Smooth muscle cell (in vitro differentiated cells): ENCODE results near the gene ALLC. TPM values are rescaled to one million over a fixed set of nuclear protein-coding genes. Genes with fewer than 3 reads are reported as not detected.

Experiments
- DNase-seq: peaks from one replicate; lab custom pipeline; 2025; ENCODE audit not compliant: unreplicated experiment; lab: John Stamatoyannopoulos, UW
- H2AFZ ChIP-seq: fragments of 200-600 bp; sonication (generic); 2 replicates; pipeline ENCODE4 v1.6.0; 2016; ENCODE audit warnings: antibody characterized with exemption, low read depth, mild to moderate bottlenecking
- H3F3A ChIP-seq: fragments of 200-600 bp; sonication (generic); 2 replicates; pipeline ENCODE4 v1.6.0; 2017; ENCODE audit warnings: antibody characterized with exemption, low read depth
- H3K27ac ChIP-seq: fragments of 200-600 bp; sonication (generic); 2 replicates; pipeline ENCODE4 v1.5.1; 2016; ENCODE audit warnings: low read depth, mild to moderate bottlenecking
- H3K27me3 ChIP-seq: fragments of 200-600 bp; sonication (generic); 2 replicates; pipeline ENCODE4 v1.6.1; 2016; ENCODE audit warnings: low read depth, mild to moderate bottlenecking
- H3K36me3 ChIP-seq: fragments of 200-600 bp; sonication (generic); 2 replicates; pipeline ENCODE4 v1.5.1; 2016; ENCODE audit warnings: low read depth
- H3K4me1 ChIP-seq: fragments of 200-600 bp; sonication (generic); 2 replicates; pipeline ENCODE4 v1.5.1; 2016; ENCODE audit warnings: low read depth
- H3K4me2 ChIP-seq: fragments of 200-600 bp; sonication (generic); 2 replicates; pipeline ENCODE4 v1.6.0; 2016; ENCODE audit warnings: mild to moderate bottlenecking
- H3K4me3 ChIP-seq: fragments of 200-600 bp; sonication (generic); 2 replicates; pipeline ENCODE4 v1.5.1; 2016; ENCODE audit warnings: mild to moderate bottlenecking
- H3K79me2 ChIP-seq: fragments of 200-600 bp; sonication (generic); 2 replicates; pipeline ENCODE4 v1.6.0; 2016; ENCODE audit warnings: low read depth, mild to moderate bottlenecking
- H3K9ac ChIP-seq: fragments of 200-600 bp; sonication (generic); 2 replicates; pipeline ENCODE4 v1.6.0; 2016; ENCODE audit warnings: low read depth
- H3K9me3 ChIP-seq: fragments of 200-600 bp; sonication (generic); replicated peaks from 2 replicates; pipeline ENCODE4 v1.5.1; 2016; ENCODE audit warnings: low read depth
- H4K20me1 ChIP-seq: fragments of 200-600 bp; sonication (generic); 2 replicates; pipeline ENCODE4 v1.6.0; 2016; ENCODE audit warnings: low read depth
- CTCF ChIP-seq: fragments of 200-600 bp; sonication (generic); IDR thresholded peaks from 2 replicates; pipeline ENCODE4 v1.5.1; 2017; ENCODE audit warnings: borderline replicate concordance, mild to moderate bottlenecking, antibody characterized with exemption; ENCODE audit not compliant: insufficient read depth, poor library complexity, severe bottlenecking
- WGBS: methylation state at CpG from one replicate; pipeline ENCODE4 v1.1.7; 2016; ENCODE audit warnings: low lambda C conversion rate; 5-methylcytosine and 5-hydroxymethylcytosine counted together
- polyA plus RNA-seq: library from polyadenylated mRNA; unstranded; fragments of >200 nt; fragmentation: Nextera tagmentation; extraction: Ambion mirVana; gene quantifications from 2 replicates; pipeline ENCODE4 v1.2.1, GENCODE V29; 2016
- total RNA-seq: library from RNA; depleted of rRNA; stranded (reverse); fragments of >200 nt; gene quantifications from 2 replicates; pipeline ENCODE4 v1.2.3, GENCODE V29; 2014

The ALLC gene
- total and polyA plus RNA-seq, 2 experiments from 2014 or later, result not detected

- Histone ChIP-seq H3K4me2 (no peak overlapping the region), H2AFZ (no peak overlapping the region), H3K9ac (no peak overlapping the region), H4K20me1 (no peaks in the 10 kb centered on the region), H3K4me1 (no peaks in the 10 kb centered on the region), H3K27ac (no peak overlapping the region), H3K36me3 (no peaks in the 10 kb centered on the region), H3K9me3 (no peaks in the 10 kb centered on the region), H3K27me3 (no peaks in the 10 kb centered on the region), H3K4me3 (no peak overlapping the region), H3F3A (no peaks in the 10 kb centered on the region), H3K79me2 (no peaks in the 10 kb centered on the region)
- TF ChIP-seq CTCF, result no peak
- no peak for DNase-seq
- 89% methylated on average over 16 of the region's 16 CpGs for WGBS
These were observed 8.0 kb downstream of the ALLC start for GRCh38 chr2:3665886-3666612.

GRCh38 chr2:3666613-3666975 is 8.6 kb downstream of the ALLC start:
- no peaks in the 10 kb centered on the region for H3K9me3 ChIP-seq
- H3K27me3 ChIP-seq, result no peaks in the 10 kb centered on the region
- no peaks in the 10 kb centered on the region for H3K79me2 ChIP-seq
- H3K27ac ChIP-seq, result no peak overlapping the region
- H2AFZ ChIP-seq, result no peak overlapping the region
- no peak overlapping the region for H3K4me3 ChIP-seq
- no peak for DNase-seq
- no peaks in the 10 kb centered on the region for H3K36me3 ChIP-seq
- H4K20me1 ChIP-seq, result no peaks in the 10 kb centered on the region
- no peak for TF ChIP-seq CTCF
- H3K4me2 ChIP-seq, result no peak overlapping the region
- H3F3A ChIP-seq, result no peaks in the 10 kb centered on the region
- H3K4me1 ChIP-seq, result no peaks in the 10 kb centered on the region
- WGBS, result 94% methylated on average over 18 of the region's 18 CpGs
- no peak overlapping the region for H3K9ac ChIP-seq

GRCh38 chr2:3667151-3667631 is 9.2 kb downstream of the ALLC start:
- no peaks in the 10 kb centered on the region for H3K79me2 ChIP-seq
- H3K9ac ChIP-seq, result no peak overlapping the region
- H4K20me1 ChIP-seq, result no peaks in the 10 kb centered on the region
- H2AFZ ChIP-seq, result no peak overlapping the region
- WGBS, result 90% methylated on average over 23 of the region's 23 CpGs
- no peak overlapping the region for H3K4me3 ChIP-seq
- no peaks in the 10 kb centered on the region for H3K36me3 ChIP-seq
- no peaks in the 10 kb centered on the region for H3F3A ChIP-seq
- H3K4me1 ChIP-seq, result no peaks in the 10 kb centered on the region
- H3K27ac ChIP-seq, result no peak overlapping the region
- H3K9me3 ChIP-seq, result no peaks in the 10 kb centered on the region
- no peak overlapping the region for H3K4me2 ChIP-seq
- no peaks in the 10 kb centered on the region for H3K27me3 ChIP-seq
- TF ChIP-seq CTCF, result no peak
- no peak for DNase-seq

GRCh38 chr2:3669656-3670055 is 11.7 kb downstream of the ALLC start:
- TF ChIP-seq CTCF, result no peak
- Histone ChIP-seq H3K27me3 (no peaks in the 10 kb centered on the region), H3K36me3 (no peaks in the 10 kb centered on the region), H3K4me1 (no peaks in the 10 kb centered on the region), H3F3A (no peaks in the 10 kb centered on the region), H3K4me2 (no peak overlapping the region), H2AFZ (no peak overlapping the region), H3K9me3 (no peaks in the 10 kb centered on the region), H4K20me1 (no peaks in the 10 kb centered on the region), H3K4me3 (no peak overlapping the region), H3K27ac (no peak overlapping the region), H3K79me2 (no peaks in the 10 kb centered on the region), H3K9ac (no peak overlapping the region)
- WGBS, result 87% methylated on average over 8 of the region's 8 CpGs
- DNase-seq, result no peak
